ENCODE measurements around the gene NCKIPSD.

- TF ChIP-seq CTCF (IDR thresholded peaks at IDR 0.05; ENCODE audit: borderline replicate concordance, extremely low read depth, low read length, poor library complexity, severe bottlenecking) (no peak), EZH2 (IDR thresholded peaks at IDR 0.05; ENCODE audit: borderline replicate concordance, low read depth, low read length, severe bottlenecking) (no peak)
Measured at GRCh38 chr3:48716508-48716981, 30.8 kb upstream of the NCKIPSD start.
